H9 (cell line): ENCODE measurements around the gene INTS1. TPM values are rescaled to one million over a fixed set of nuclear protein-coding genes. Genes with fewer than 3 reads are reported as not detected.

Experiments
- DNase-seq: peaks from one replicate; pipeline ENCODE4 v3.0.0-alpha.2; 2017
- H2AFZ ChIP-seq: one replicate; pipeline ENCODE4 v1.6.1; 2013; ENCODE audit warnings: mild to moderate bottlenecking, low read length, control low read depth, moderate library complexity
- H2AK5ac ChIP-seq: 2 replicates; pipeline ENCODE4 v1.6.1; 2013; ENCODE audit warnings: low read length, control low read depth, mixed read lengths; ENCODE audit not compliant: insufficient read length
- H2BK120ac ChIP-seq: one replicate; pipeline ENCODE4 v1.6.1; 2013; ENCODE audit warnings: low read depth, mild to moderate bottlenecking, low read length, control low read depth, inconsistent platforms; ENCODE audit not compliant: poor library complexity, severe bottlenecking
- H2BK12ac ChIP-seq: 2 replicates; pipeline ENCODE4 v1.6.1; 2013; ENCODE audit warnings: low read length, control low read depth, mixed read lengths, low read depth; ENCODE audit not compliant: insufficient read length
- H2BK15ac ChIP-seq: 2 replicates; pipeline ENCODE4 v1.6.1; 2013; ENCODE audit warnings: low read depth, low read length, control low read depth
- H2BK20ac ChIP-seq: one replicate; pipeline ENCODE4 v1.6.1; 2013; ENCODE audit warnings: low read depth, mild to moderate bottlenecking, low read length, control low read depth, inconsistent platforms; ENCODE audit not compliant: poor library complexity, severe bottlenecking
- H2BK5ac ChIP-seq: 2 replicates; pipeline ENCODE4 v1.6.1; 2013; ENCODE audit warnings: low read length, control low read depth, mixed read lengths; ENCODE audit not compliant: insufficient read length
- H3K14ac ChIP-seq: 2 replicates; pipeline ENCODE4 v1.6.1; 2013; ENCODE audit warnings: low read length, control low read depth; ENCODE audit not compliant: insufficient read depth
- H3K18ac ChIP-seq: 2 replicates; pipeline ENCODE4 v1.6.1; 2013; ENCODE audit warnings: low read depth, mild to moderate bottlenecking, mixed read lengths, low read length, control low read depth; ENCODE audit not compliant: insufficient read length
- H3K23ac ChIP-seq: 2 replicates; pipeline ENCODE4 v1.6.1; 2013; ENCODE audit warnings: low read length, control low read depth, mixed read lengths, low read depth; ENCODE audit not compliant: insufficient read length
- H3K23me2 ChIP-seq: 2 replicates; pipeline ENCODE4 v1.6.1; 2013; ENCODE audit warnings: low read depth, mild to moderate bottlenecking, mixed read lengths, low read length, control low read depth; ENCODE audit not compliant: insufficient read length, poor library complexity, severe bottlenecking
- H3K27ac ChIP-seq: 2 replicates; pipeline ENCODE4 v1.5.1; 2013; ENCODE audit warnings: low read length, control low read depth, mixed read lengths, low read depth; ENCODE audit not compliant: insufficient read length
- H3K27me3 ChIP-seq: 2 replicates; pipeline ENCODE4 v1.6.1; 2013; ENCODE audit warnings: low read length, control low read depth, inconsistent platforms; ENCODE audit not compliant: insufficient read depth
- H3K4ac ChIP-seq: 2 replicates; pipeline ENCODE4 v1.6.1; 2013; ENCODE audit warnings: low read depth, mild to moderate bottlenecking, control low read depth, inconsistent platforms, low read length, moderate library complexity
- H3K4me1 ChIP-seq: 2 replicates; pipeline ENCODE4 v1.6.1; 2013; ENCODE audit warnings: low read length, control low read depth, inconsistent platforms; ENCODE audit not compliant: insufficient read depth
- H3K4me2 ChIP-seq: 2 replicates; pipeline ENCODE4 v1.6.1; 2013; ENCODE audit warnings: low read length, control low read depth, mixed read lengths; ENCODE audit not compliant: insufficient read length, insufficient read depth
- H3K56ac ChIP-seq: 2 replicates; pipeline ENCODE4 v1.6.1; 2013; ENCODE audit warnings: low read depth, mild to moderate bottlenecking, mixed read lengths, low read length, control low read depth; ENCODE audit not compliant: insufficient read length
- H3K79me1 ChIP-seq: 2 replicates; pipeline ENCODE4 v1.6.1; 2013; ENCODE audit warnings: low read depth, mild to moderate bottlenecking, moderate library complexity, low read length, control low read depth, inconsistent platforms; ENCODE audit not compliant: insufficient read depth, poor library complexity, severe bottlenecking
- H3K79me2 ChIP-seq: 2 replicates; pipeline ENCODE4 v1.6.1; 2013; ENCODE audit warnings: low read length, control low read depth, inconsistent platforms; ENCODE audit not compliant: insufficient read depth
- H3K9ac ChIP-seq: 2 replicates; pipeline ENCODE4 v1.6.1; 2013; ENCODE audit warnings: low read length, control low read depth, mixed read lengths; ENCODE audit not compliant: insufficient read length; ENCODE audit errors: extremely low read depth
- H3K9me3 ChIP-seq: one replicate; pipeline ENCODE4 v1.6.1; 2013; ENCODE audit warnings: low read depth, low read length, inconsistent platforms; ENCODE audit not compliant: control insufficient read depth
- H3T11ph ChIP-seq: one replicate; pipeline ENCODE4 v1.6.1; 2013; ENCODE audit warnings: mild to moderate bottlenecking, low read length, control low read depth, inconsistent platforms
- H4K20me1 ChIP-seq: one replicate; pipeline ENCODE4 v1.6.1; 2013; ENCODE audit not compliant: control insufficient read depth, insufficient read length, insufficient read depth
- H4K5ac ChIP-seq: 2 replicates; pipeline ENCODE4 v1.6.1; 2013; ENCODE audit warnings: low read depth, mild to moderate bottlenecking, mixed read lengths, low read length, control low read depth; ENCODE audit not compliant: insufficient read length
- H4K8ac ChIP-seq: replicated peaks from 2 replicates; pipeline ENCODE4 v1.6.1; 2013; ENCODE audit warnings: low read length, control low read depth, mixed read lengths, low read depth; ENCODE audit not compliant: insufficient read length
- H4K91ac ChIP-seq: 2 replicates; pipeline ENCODE4 v1.6.1; 2013; ENCODE audit warnings: low read depth, mild to moderate bottlenecking, moderate library complexity, mixed read lengths, low read length, control low read depth; ENCODE audit not compliant: insufficient read length
- H3K27ac Mint-ChIP-seq, 3 experiments: 2 replicates in 2 of 3; 3 replicates in 1 of 3; pipeline ENCODE4 v1.8.0; 2020 to 2021; ENCODE audit warnings: mixed read lengths in 3 of 3, mild to moderate bottlenecking in 1 of 3, moderate library complexity in 1 of 3
- H3K27me3 Mint-ChIP-seq: 2 replicates; pipeline ENCODE4 v1.8.0; 2021; ENCODE audit warnings: low read depth, mild to moderate bottlenecking, moderate library complexity, mixed read lengths
- H3K36me3 Mint-ChIP-seq, 3 experiments: 2 replicates in 2 of 3; 3 replicates in 1 of 3; pipeline ENCODE4 v1.8.0; 2020 to 2021; ENCODE audit warnings: low read depth in 3 of 3, mixed read lengths in 3 of 3; ENCODE audit not compliant: insufficient read depth in 1 of 3
- H3K4me1 Mint-ChIP-seq, 2 experiments: 2 replicates each; pipeline ENCODE4 v1.8.0; 2020; ENCODE audit warnings: mixed read lengths in 2 of 2
- H3K4me3 Mint-ChIP-seq, 2 experiments: 2 replicates in 1 of 2; 3 replicates in 1 of 2; pipeline ENCODE4 v1.8.0; 2020 to 2021; ENCODE audit warnings: mild to moderate bottlenecking in 2 of 2, mixed read lengths in 2 of 2, moderate library complexity in 1 of 2
- H3K9me3 Mint-ChIP-seq, 2 experiments: 2 replicates in 1 of 2; 3 replicates in 1 of 2; pipeline ENCODE4 v1.8.0; 2020; ENCODE audit warnings: mild to moderate bottlenecking in 2 of 2, mixed read lengths in 2 of 2, moderate library complexity in 1 of 2
- CTCF ChIP-seq: fragments of 200-600 bp; sonication (generic); conservative IDR thresholded peaks from 3 replicates; pipeline ENCODE4 v1.8.0; 2021; ENCODE audit warnings: antibody characterized with exemption, mild to moderate bottlenecking
- WGBS: extraction: QIAGEN DNeasy Blood & Tissue Kit; methylation state at CpG from one replicate; pipeline ENCODE4 v1.1.7; 2013; ENCODE audit warnings: missing lambda C conversion rate, low lambda C conversion rate, mixed read lengths; ENCODE audit not compliant: insufficient read length; ENCODE audit errors: extremely low coverage; 5-methylcytosine and 5-hydroxymethylcytosine counted together
- total RNA-seq: library from RNA; stranded (reverse); gene quantifications from 2 replicates; pipeline ENCODE4 v1.2.1, GENCODE V29; 2021

INTS1 gene
- total RNA-seq, 1 experiment from 2014 or later = 133 TPM

- H3K4ac ChIP-seq = no peak overlapping the region
- Mint-ChIP-seq H3K27me3 (peaks cover 17% of the 10 kb centered on the region), H3K27ac (no peak overlapping the region), H3K4me3 (no peak overlapping the region), H3K9me3 (peaks cover 0 to 3% of the 10 kb centered on the region in 2 experiments; a peak in 1 of 5 replicates), H3K36me3 (no peaks in the 10 kb centered on the region), H3K4me1 (peaks cover 3 to 26% of the 10 kb centered on the region in 2 experiments)
- no peaks in the 10 kb centered on the region for H3K4me1 ChIP-seq
- no peak overlapping the region for H2BK20ac ChIP-seq
- no peak overlapping the region for H2BK120ac ChIP-seq
- no peak overlapping the region for H2BK12ac ChIP-seq
- no peak overlapping the region for H3K27ac ChIP-seq
- no peak overlapping the region for H2AK5ac ChIP-seq
- no peak overlapping the region for H3K9ac ChIP-seq
- no peaks in the 10 kb centered on the region for H4K20me1 ChIP-seq
- no peak overlapping the region for H4K5ac ChIP-seq
- WGBS = no CpG with 5 or more reads among the region's 15 CpGs
- H3K79me1 ChIP-seq = no peaks in the 10 kb centered on the region
- no peak overlapping the region for H3T11ph ChIP-seq
- no peak overlapping the region for H3K14ac ChIP-seq
- H3K56ac ChIP-seq = no peak overlapping the region
- no peak overlapping the region for H3K18ac ChIP-seq
- no peak overlapping the region for H2BK15ac ChIP-seq
- H2BK5ac ChIP-seq = no peak overlapping the region
- TF ChIP-seq CTCF = no peak
- H4K91ac ChIP-seq = no peak overlapping the region
- no peaks in the 10 kb centered on the region for H3K9me3 ChIP-seq
- no peak overlapping the region for H2AFZ ChIP-seq
- H3K23me2 ChIP-seq = no peaks in the 10 kb centered on the region
- no peak for DNase-seq
- H3K79me2 ChIP-seq = no peaks in the 10 kb centered on the region
- no peak overlapping the region for H3K4me2 ChIP-seq
- no peak overlapping the region for H4K8ac ChIP-seq
- no peaks in the 10 kb centered on the region for H3K27me3 ChIP-seq
- no peak overlapping the region for H3K23ac ChIP-seq
Observed at GRCh38 chr7:1426474-1426873, 77.7 kb downstream of the INTS1 start.
